Left lung (tissue), 10 donors: ENCODE results near the gene HACD2. TPM values are rescaled to one million over a fixed set of nuclear protein-coding genes. Genes with fewer than 3 reads are reported as not detected.

Experiments
- ATAC-seq: fragments of 200-7000 bp; cut with Tn5 transposase; one replicate; pipeline ENCODE4 v1.9.1; 2020; ENCODE audit warnings: moderate library complexity
- DNase-seq, 4 donors: peaks; one replicate each; pipeline ENCODE4 v3.0.0-alpha.2; 2013 to 2020
- H3K27ac ChIP-seq, 2 donors: fragments of 200-600 bp; sonication (generic) in 1 of 2; one replicate each; pipeline versions ENCODE4 v1.5.0 to v1.8.0; 2020 to 2021
- H3K27me3 ChIP-seq, 2 donors: fragments of 200-600 bp; sonication (generic) in 1 of 2; one replicate each; pipeline versions ENCODE4 v1.5.0 to v1.8.0; 2020 to 2021
- H3K36me3 ChIP-seq, 2 donors: fragments of 200-600 bp; sonication (generic) in 1 of 2; one replicate each; pipeline versions ENCODE4 v1.5.0 to v1.8.0; 2020 to 2021
- H3K4me1 ChIP-seq, 2 donors: fragments of 200-600 bp; one replicate each; pipeline ENCODE4 v1.8.0; 2021
- H3K4me3 ChIP-seq, 2 donors: fragments of 200-600 bp; sonication (generic) in 1 of 2; one replicate each; pipeline versions ENCODE4 v1.5.0 to v1.8.0; 2020 to 2021; ENCODE audit warnings: mild to moderate bottlenecking in 1 of 2
- H3K9me3 ChIP-seq, 2 donors: fragments of 200-600 bp; sonication (generic) in 1 of 2; one replicate each; pipeline versions ENCODE4 v1.5.0 to v1.8.0; 2020 to 2021
- intact Hi-C, 2 donors: fragments of 100-400 bp; cut with DNase I; formaldehyde crosslinking; loops; one replicate each; pipeline versions ENCODE4 v1.11.2 to v1.14.2; 2022
- polyA plus RNA-seq, 6 donors: library from polyadenylated mRNA; unstranded; fragments of 120-200 nt; gene quantifications; one replicate each; pipeline ENCODE4 v1.2.1, GENCODE V29; 2013; ENCODE audit not compliant: insufficient read length in 6 of 6
- total RNA-seq, 2 donors: library from RNA; stranded (reverse); fragmentation: NEBNext Ultra II Directional; extraction: Animal tissue kit (Norgen Biotek cat#: 25700); gene quantifications; one replicate each; pipeline ENCODE4 v1.2.1, GENCODE V29; 2021
- TF ChIP-seq, protein P1 (sequence below), 2 donors: fragments of 200-600 bp; sonication (generic) in 1 of 2; IDR thresholded peaks; one replicate each; pipeline versions ENCODE4 v1.5.0 to v1.8.0; 2021; ENCODE audit warnings: antibody characterized with exemption in 2 of 2
- donor health status: DM: no; HTN: yes; CAD: no.
- donor health status: DM: no; HTN: no; CAD: no.

HACD2 gene
- total and polyA plus RNA-seq, 8 donors, result 33.6 to 60.9 (median 39.0) TPM

DNA sequence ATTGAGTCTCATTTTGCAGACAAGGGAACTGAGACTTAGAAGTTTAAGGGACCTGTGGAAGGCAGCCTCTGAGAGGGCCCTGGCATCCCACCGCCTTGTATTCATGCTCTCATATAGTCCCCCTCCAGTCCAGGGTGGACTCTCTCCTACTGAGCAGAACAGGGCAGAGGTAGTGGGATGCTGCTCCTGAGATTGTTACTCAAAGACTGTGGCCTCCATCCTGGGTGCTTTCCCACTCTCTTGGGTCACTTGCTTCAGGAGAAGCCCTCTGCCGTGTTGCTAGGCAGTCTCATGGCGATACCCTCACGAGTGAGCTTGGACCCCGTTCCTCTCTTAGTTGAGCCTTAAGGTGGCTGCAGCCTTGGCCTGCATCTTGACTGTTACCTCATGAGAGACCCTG, 113.7 kb downstream of the HACD2 start:
- Histone ChIP-seq H3K27ac (no peak overlapping the region), H3K27me3 (peaks cover 0 to 15% of the 10 kb centered on the region in 2 donors), H3K4me1 (no peaks in the 10 kb centered on the region), H3K4me3 (no peak overlapping the region), H3K9me3 (no peaks in the 10 kb centered on the region), H3K36me3 (no peaks in the 10 kb centered on the region)
- intact Hi-C loops, result no loop called here
- no peak for ATAC-seq
- DNase-seq, result no peak
- TF ChIP-seq, protein P1, sequence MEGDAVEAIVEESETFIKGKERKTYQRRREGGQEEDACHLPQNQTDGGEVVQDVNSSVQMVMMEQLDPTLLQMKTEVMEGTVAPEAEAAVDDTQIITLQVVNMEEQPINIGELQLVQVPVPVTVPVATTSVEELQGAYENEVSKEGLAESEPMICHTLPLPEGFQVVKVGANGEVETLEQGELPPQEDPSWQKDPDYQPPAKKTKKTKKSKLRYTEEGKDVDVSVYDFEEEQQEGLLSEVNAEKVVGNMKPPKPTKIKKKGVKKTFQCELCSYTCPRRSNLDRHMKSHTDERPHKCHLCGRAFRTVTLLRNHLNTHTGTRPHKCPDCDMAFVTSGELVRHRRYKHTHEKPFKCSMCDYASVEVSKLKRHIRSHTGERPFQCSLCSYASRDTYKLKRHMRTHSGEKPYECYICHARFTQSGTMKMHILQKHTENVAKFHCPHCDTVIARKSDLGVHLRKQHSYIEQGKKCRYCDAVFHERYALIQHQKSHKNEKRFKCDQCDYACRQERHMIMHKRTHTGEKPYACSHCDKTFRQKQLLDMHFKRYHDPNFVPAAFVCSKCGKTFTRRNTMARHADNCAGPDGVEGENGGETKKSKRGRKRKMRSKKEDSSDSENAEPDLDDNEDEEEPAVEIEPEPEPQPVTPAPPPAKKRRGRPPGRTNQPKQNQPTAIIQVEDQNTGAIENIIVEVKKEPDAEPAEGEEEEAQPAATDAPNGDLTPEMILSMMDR (IDR thresholded peaks at IDR 0.05), result no peak

- DNase-seq (no peak), ATAC-seq (no peak)
- H3K36me3 ChIP-seq, result no peaks in the 10 kb centered on the region
- intact Hi-C loops, result no loop called here
- TF ChIP-seq, protein P1 (IDR thresholded peaks at IDR 0.05), result no peak
- H3K4me3 ChIP-seq, result no peak overlapping the region
- H3K27me3 ChIP-seq, result peaks cover 0 to 5% of the 10 kb centered on the region in 2 donors
- H3K4me1 ChIP-seq, result no peaks in the 10 kb centered on the region
- no peak overlapping the region for H3K27ac ChIP-seq
- H3K9me3 ChIP-seq, result no peaks in the 10 kb centered on the region
These were observed 115.4 kb downstream of the HACD2 start for GRCh38 chr3:123469323-123469995.

DNA sequence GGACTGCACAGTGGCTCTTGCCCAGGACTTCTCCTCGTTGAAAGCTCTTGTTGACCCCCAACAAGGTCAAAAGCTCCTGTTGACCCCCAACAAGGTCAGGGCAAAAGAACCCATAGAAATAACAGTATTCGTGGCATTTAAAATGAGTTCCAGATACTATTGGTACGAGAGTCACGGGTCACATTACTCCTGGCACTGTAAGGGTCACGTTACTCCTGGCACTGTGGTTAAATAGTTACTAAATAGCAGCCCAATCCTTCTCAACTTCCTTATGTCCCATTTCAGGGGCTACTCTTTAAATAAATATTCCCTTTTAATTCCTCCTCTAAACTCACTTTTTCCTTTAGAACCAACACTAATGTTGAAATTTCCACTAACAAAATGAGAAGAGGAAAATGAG, 117.8 kb downstream of the HACD2 start:
- Histone ChIP-seq H3K27ac (no peak overlapping the region), H3K4me1 (no peaks in the 10 kb centered on the region), H3K27me3 (peaks cover 0 to 10% of the 10 kb centered on the region in 2 donors), H3K9me3 (no peaks in the 10 kb centered on the region), H3K4me3 (no peak overlapping the region), H3K36me3 (no peaks in the 10 kb centered on the region)
- DNase-seq (no peak), ATAC-seq (no peak)
- TF ChIP-seq, protein P1 (IDR thresholded peaks at IDR 0.05), result no peak
- intact Hi-C loops, result no loop called here

DNA sequence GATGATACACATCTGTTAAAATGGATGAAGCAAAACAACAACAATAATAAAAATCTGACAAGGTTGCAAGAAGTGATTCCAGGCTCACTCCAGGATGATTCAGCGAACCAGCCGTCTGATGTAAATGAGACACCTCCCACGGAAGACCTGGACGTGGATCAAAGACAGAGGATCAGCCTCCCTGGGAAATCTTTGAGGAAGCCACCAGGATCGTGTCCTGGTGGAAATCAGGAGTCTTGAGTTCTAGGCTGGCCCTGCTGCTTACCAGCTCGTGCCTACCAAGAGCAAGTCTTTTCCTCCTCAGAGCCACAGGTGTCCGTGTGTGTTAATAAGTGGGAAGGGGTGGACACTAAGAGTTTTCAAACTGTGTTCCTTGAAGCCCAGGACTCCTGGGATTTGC, 120.6 kb downstream of the HACD2 start:
- no peak overlapping the region for H3K27ac ChIP-seq

GRCh38 chr3:123459862-123460261, 125.0 kb downstream of the HACD2 start:
- Histone ChIP-seq H3K27ac (no peak overlapping the region), H3K4me3 (no peak overlapping the region), H3K36me3 (no peaks in the 10 kb centered on the region), H3K9me3 (no peaks in the 10 kb centered on the region), H3K4me1 (no peaks in the 10 kb centered on the region), H3K27me3 (peaks cover 0 to 37% of the 10 kb centered on the region in 2 donors)
- ATAC-seq (no peak), DNase-seq (no peak)
- TF ChIP-seq, protein P1 (IDR thresholded peaks at IDR 0.05), result no peak
- intact Hi-C loops, result no loop called here

More for the DNA sequence above, 120.6 kb downstream of the HACD2 start:
- H3K36me3 ChIP-seq, result no peaks in the 10 kb centered on the region
- no peak overlapping the region for H3K4me3 ChIP-seq
- H3K27me3 ChIP-seq, result peaks cover 0 to 10% of the 10 kb centered on the region in 2 donors
- DNase-seq, result no peak
- TF ChIP-seq, protein P1 (IDR thresholded peaks at IDR 0.05), result no peak
- intact Hi-C loops, result no loop called here
- no peak for ATAC-seq
- H3K9me3 ChIP-seq, result no peaks in the 10 kb centered on the region
- no peaks in the 10 kb centered on the region for H3K4me1 ChIP-seq
